Activated CD4-positive, alpha-beta T cell treated with anti-CD3 and anti-CD28 coated beads, Interleukin-2, amount 50 U/mL, for 24 hours (primary cell): ENCODE results near the gene GCNT1.
"Not testable (repeated sequence)": the region's sequence is repeated elsewhere in the genome, so short reads cannot be mapped to it uniquely, and the experiment has no call there.

Experiments
- DNase-seq, 2 donors: peaks; one replicate each; pipeline ENCODE4 v3.0.0-alpha.2; 2020; ENCODE audit warnings: low read depth in 1 of 2, low spot score in 1 of 2

GCNT1 gene

GRCh38 chr9:76441551-76442322 is 17.2 kb upstream of the GCNT1 start:
- DNase-seq, result peak in 1 of 2 donors; percentile 46

GRCh38 chr9:76443887-76444286 is 15.1 kb upstream of the GCNT1 start:
- DNase-seq, result no peak

GRCh38 chr9:76444322-76444929 is 14.6 kb upstream of the GCNT1 start:
- DNase-seq, result no peak

GRCh38 chr9:76445976-76446375 is 13.0 kb upstream of the GCNT1 start:
- DNase-seq, result no peak

GRCh38 chr9:76448501-76448900 is 10.5 kb upstream of the GCNT1 start:
- DNase-seq, result no peak

GRCh38 chr9:76451234-76451633 is 7.7 kb upstream of the GCNT1 start:
- DNase-seq, result no peak

GRCh38 chr9:76452839-76453238 is 6.1 kb upstream of the GCNT1 start:
- no peak for DNase-seq

GRCh38 chr9:76453785-76454184 is 5.2 kb upstream of the GCNT1 start:
- DNase-seq, result no peak

GRCh38 chr9:76454311-76454710 is 4.7 kb upstream of the GCNT1 start:
- DNase-seq, result no peak

- no peak for DNase-seq
Measured at GRCh38 chr9:76456202-76456926, 2.6 kb upstream of the GCNT1 start.

GRCh38 chr9:76459694-76460635 is 983 bp downstream of the GCNT1 start:
- no peak for DNase-seq

- DNase-seq, result no peak
Measured at GRCh38 chr9:76462126-76462525, 3.1 kb downstream of the GCNT1 start.

- no peak for DNase-seq
Measured at GRCh38 chr9:76463211-76463610, 4.2 kb downstream of the GCNT1 start.

- no peak for DNase-seq
Measured at GRCh38 chr9:76464706-76465105, 5.7 kb downstream of the GCNT1 start.

GRCh38 chr9:76465442-76466298 is 6.7 kb downstream of the GCNT1 start:
- DNase-seq, result no peak

- DNase-seq, result no peak
Measured at GRCh38 chr9:76466299-76466605, 7.3 kb downstream of the GCNT1 start.

- DNase-seq, result no peak
Measured at GRCh38 chr9:76474419-76474818, 15.4 kb downstream of the GCNT1 start.

- no peak for DNase-seq
Measured at GRCh38 chr9:76475686-76476085, 16.7 kb downstream of the GCNT1 start.

GRCh38 chr9:76477818-76478217 is 18.8 kb downstream of the GCNT1 start:
- not testable (repeated sequence) for DNase-seq

GRCh38 chr9:76478226-76478625 is 19.2 kb downstream of the GCNT1 start:
- no peak for DNase-seq
